Hepatocyte (in vitro differentiated cells): Measurements from ENCODE around the gene FOXC2.

Experiments
- EZH2 ChIP-seq: fragments of 200-600 bp; sonication (generic); IDR thresholded peaks from 2 replicates; pipeline ENCODE4 v1.6.1; 2016; ENCODE audit warnings: antibody characterized with exemption, mild to moderate bottlenecking, borderline replicate concordance
- TF ChIP-seq, protein P1 (sequence below): fragments of 200-600 bp; sonication (generic); IDR thresholded peaks from 2 replicates; pipeline ENCODE4 v1.5.1; 2016; ENCODE audit warnings: antibody characterized with exemption, mild to moderate bottlenecking; ENCODE audit not compliant: poor library complexity

DNA sequence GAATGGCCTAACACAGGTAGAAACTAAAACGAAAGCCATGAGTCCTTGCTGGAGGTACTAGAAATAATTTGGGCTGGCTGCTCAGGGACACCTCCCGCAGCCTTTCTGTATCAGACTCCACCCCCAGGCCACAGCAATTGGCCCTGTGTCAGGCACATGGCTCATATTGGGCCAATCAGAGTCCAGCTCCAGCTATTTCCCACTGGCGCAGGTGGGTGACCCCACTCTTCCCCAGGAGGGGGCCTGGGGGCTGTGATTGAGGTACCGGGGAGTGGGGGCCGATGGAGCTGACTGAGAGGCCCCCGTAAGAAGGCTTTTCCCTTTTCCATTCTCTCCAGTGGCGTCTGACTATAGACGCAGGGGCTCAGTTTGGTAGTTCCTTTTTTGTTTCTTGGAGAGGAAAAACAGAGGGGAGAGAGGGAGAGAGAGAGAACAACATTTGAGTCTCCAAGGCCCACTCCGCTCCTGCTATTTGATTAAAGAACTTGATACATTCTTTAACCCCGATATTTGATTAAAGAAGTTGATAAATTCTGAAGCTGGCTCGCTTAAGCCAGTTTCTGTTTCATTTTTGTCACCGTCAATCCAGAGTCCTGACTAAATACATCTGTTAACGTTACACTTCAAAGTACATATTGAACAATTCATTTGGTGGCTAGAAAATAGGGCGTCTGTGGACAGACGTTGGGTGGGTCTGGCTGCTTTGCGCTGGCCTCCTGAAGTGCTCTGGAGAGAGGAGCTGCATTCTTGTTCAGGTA, 38.0 kb downstream of the FOXC2 start:
- TF ChIP-seq, protein P1, sequence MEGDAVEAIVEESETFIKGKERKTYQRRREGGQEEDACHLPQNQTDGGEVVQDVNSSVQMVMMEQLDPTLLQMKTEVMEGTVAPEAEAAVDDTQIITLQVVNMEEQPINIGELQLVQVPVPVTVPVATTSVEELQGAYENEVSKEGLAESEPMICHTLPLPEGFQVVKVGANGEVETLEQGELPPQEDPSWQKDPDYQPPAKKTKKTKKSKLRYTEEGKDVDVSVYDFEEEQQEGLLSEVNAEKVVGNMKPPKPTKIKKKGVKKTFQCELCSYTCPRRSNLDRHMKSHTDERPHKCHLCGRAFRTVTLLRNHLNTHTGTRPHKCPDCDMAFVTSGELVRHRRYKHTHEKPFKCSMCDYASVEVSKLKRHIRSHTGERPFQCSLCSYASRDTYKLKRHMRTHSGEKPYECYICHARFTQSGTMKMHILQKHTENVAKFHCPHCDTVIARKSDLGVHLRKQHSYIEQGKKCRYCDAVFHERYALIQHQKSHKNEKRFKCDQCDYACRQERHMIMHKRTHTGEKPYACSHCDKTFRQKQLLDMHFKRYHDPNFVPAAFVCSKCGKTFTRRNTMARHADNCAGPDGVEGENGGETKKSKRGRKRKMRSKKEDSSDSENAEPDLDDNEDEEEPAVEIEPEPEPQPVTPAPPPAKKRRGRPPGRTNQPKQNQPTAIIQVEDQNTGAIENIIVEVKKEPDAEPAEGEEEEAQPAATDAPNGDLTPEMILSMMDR: no peak
- TF ChIP-seq EZH2: no peak
